Activated CD8-positive, alpha-beta T cell treated with anti-CD3 and anti-CD28 coated beads for 36 hours (primary cell): ENCODE data around the gene GALNTL6. TPM values are rescaled to one million over a fixed set of nuclear protein-coding genes. Genes with fewer than 3 reads are reported as not detected.

Source experiments
- ATAC-seq: fragments of 200-7000 bp; cut with Tn5 transposase; one replicate; pipeline ENCODE4 v1.10.0; 2021; ENCODE audit warnings: mild to moderate bottlenecking, moderate library complexity
- CTCF ChIA-PET: fragments of 350-600 bp; sonication (Branson Sonifier 250); formaldehyde crosslinking; loops from one replicate; lab custom pipeline; 2021; ENCODE audit warnings: antibody characterized with exemption; lab: Charles Lee
- POLR2A ChIA-PET: fragments of 350-600 bp; sonication (Branson Sonifier 250); formaldehyde crosslinking; loops from one replicate; lab custom pipeline; 2021; ENCODE audit warnings: antibody characterized with exemption; lab: Charles Lee
- DNase-seq: peaks from one replicate; pipeline ENCODE4 v3.0.0-alpha.2; 2020
- H3K27ac Mint-ChIP-seq: one replicate; pipeline ENCODE4 v1.8.0; 2021; ENCODE audit warnings: mild to moderate bottlenecking, mixed read lengths
- H3K27me3 Mint-ChIP-seq: one replicate; pipeline ENCODE4 v1.8.0; 2021; ENCODE audit warnings: mixed read lengths
- H3K36me3 Mint-ChIP-seq: one replicate; pipeline ENCODE4 v1.8.0; 2021; ENCODE audit warnings: low read depth, mixed read lengths
- H3K4me1 Mint-ChIP-seq: one replicate; pipeline ENCODE4 v1.8.0; 2021; ENCODE audit warnings: low read depth, mixed read lengths
- H3K4me3 Mint-ChIP-seq: one replicate; pipeline ENCODE4 v1.8.0; 2021; ENCODE audit warnings: mild to moderate bottlenecking, moderate library complexity, mixed read lengths
- H3K9me3 Mint-ChIP-seq: one replicate; pipeline ENCODE4 v1.8.0; 2021; ENCODE audit warnings: mixed read lengths
- intact Hi-C: fragments of 100-400 bp; cut with micrococcal nuclease; formaldehyde crosslinking; loops from one replicate; pipeline ENCODE4 v1.10.0; 2022
- total RNA-seq, 2 experiments: library from RNA; stranded (reverse); gene quantifications; one replicate each; pipeline ENCODE4 v1.2.3, GENCODE V29; 2021
- TF ChIP-seq, protein P1 (sequence below): fragments of 200-600 bp; IDR thresholded peaks from one replicate; pipeline ENCODE4 v1.8.0; 2022; ENCODE audit warnings: antibody characterized with exemption, mild to moderate bottlenecking

The GALNTL6 gene
- total RNA-seq, 2 experiments from 2014 or later = not detected

DNA sequence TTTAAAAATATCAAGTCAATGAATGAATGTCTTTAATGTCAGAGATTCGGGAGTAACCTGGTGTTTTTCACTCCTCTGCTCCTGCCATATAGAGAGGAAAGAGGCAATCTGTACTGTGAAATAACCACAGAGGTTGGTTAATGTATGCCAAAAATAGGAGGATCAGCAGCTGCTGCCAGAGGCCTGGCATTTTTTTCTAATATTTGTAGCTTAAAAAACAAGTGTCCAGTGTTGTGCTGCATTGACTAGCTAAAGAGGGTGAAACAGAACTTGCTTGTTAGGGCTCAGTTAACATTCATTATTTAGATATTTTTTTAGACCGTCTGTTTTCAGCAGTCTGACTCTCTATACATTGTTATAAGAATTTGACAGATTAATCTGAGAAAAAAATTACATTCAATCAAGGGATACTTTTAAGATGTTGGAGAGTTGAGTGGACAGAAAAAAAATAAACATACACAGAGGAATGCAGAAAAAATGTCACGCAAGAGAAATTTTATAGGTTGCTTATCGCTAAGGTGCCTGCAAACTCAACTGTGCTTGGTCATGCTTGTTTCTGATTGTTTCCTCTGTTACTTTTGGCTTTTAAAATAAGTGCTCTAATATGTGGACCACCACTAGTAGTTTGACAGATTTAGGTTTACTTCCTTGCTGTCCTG lies 963.1 kb downstream of the GALNTL6 start:
- Mint-ChIP-seq H3K9me3 (no peaks in the 10 kb centered on the region), H3K27ac (no peak overlapping the region), H3K27me3 (no peaks in the 10 kb centered on the region), H3K36me3 (no peaks in the 10 kb centered on the region), H3K4me1 (no peaks in the 10 kb centered on the region), H3K4me3 (no peak overlapping the region)
- TF ChIP-seq, protein P1, sequence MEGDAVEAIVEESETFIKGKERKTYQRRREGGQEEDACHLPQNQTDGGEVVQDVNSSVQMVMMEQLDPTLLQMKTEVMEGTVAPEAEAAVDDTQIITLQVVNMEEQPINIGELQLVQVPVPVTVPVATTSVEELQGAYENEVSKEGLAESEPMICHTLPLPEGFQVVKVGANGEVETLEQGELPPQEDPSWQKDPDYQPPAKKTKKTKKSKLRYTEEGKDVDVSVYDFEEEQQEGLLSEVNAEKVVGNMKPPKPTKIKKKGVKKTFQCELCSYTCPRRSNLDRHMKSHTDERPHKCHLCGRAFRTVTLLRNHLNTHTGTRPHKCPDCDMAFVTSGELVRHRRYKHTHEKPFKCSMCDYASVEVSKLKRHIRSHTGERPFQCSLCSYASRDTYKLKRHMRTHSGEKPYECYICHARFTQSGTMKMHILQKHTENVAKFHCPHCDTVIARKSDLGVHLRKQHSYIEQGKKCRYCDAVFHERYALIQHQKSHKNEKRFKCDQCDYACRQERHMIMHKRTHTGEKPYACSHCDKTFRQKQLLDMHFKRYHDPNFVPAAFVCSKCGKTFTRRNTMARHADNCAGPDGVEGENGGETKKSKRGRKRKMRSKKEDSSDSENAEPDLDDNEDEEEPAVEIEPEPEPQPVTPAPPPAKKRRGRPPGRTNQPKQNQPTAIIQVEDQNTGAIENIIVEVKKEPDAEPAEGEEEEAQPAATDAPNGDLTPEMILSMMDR = no peak
- ChIA-PET CTCF (no interaction called here), POLR2A (no interaction called here)
- no peak for DNase-seq
- intact Hi-C loops = no loop called here
- no peak for ATAC-seq

GRCh38 chr4:172777729-172778431 lies 964.7 kb downstream of the GALNTL6 start:
- ChIA-PET CTCF (no interaction called here), POLR2A (no interaction called here)
- Mint-ChIP-seq H3K4me3 (no peak overlapping the region), H3K27ac (no peak overlapping the region), H3K9me3 (no peaks in the 10 kb centered on the region), H3K27me3 (no peaks in the 10 kb centered on the region), H3K36me3 (no peaks in the 10 kb centered on the region), H3K4me1 (no peaks in the 10 kb centered on the region)
- intact Hi-C loops = no loop called here
- ATAC-seq (no peak), DNase-seq (no peak)
- TF ChIP-seq, protein P1 = no peak

DNA sequence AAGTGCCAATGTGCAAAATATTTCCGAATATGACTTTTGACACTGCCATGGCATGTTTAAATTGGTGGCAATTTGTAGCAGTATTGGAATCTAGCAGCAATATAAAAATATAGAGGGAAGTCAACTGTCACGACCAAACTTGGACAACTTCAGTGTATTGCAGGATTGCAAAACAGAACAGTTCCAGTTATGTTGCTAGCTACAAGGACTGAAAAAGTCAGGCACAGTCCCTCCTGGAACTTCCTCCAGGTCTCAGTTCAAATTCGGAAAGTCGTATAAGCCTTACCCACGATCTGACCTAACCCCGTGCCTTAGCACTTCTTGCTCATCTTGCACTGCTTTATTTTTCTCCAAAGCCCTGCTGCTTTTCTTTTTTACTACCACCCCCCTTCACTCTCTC lies 965.4 kb downstream of the GALNTL6 start:
- intact Hi-C loops = no loop called here
- DNase-seq = no peak
- no peak overlapping the region for H3K27ac Mint-ChIP-seq
- TF ChIP-seq, protein P1 = no peak
- no peaks in the 10 kb centered on the region for H3K36me3 Mint-ChIP-seq
- ATAC-seq = no peak
- no peaks in the 10 kb centered on the region for H3K27me3 Mint-ChIP-seq
- H3K9me3 Mint-ChIP-seq = no peaks in the 10 kb centered on the region
- H3K4me3 Mint-ChIP-seq = no peak overlapping the region
- POLR2A ChIA-PET = no interaction called here
- CTCF ChIA-PET = no interaction called here
- H3K4me1 Mint-ChIP-seq = no peaks in the 10 kb centered on the region

DNA sequence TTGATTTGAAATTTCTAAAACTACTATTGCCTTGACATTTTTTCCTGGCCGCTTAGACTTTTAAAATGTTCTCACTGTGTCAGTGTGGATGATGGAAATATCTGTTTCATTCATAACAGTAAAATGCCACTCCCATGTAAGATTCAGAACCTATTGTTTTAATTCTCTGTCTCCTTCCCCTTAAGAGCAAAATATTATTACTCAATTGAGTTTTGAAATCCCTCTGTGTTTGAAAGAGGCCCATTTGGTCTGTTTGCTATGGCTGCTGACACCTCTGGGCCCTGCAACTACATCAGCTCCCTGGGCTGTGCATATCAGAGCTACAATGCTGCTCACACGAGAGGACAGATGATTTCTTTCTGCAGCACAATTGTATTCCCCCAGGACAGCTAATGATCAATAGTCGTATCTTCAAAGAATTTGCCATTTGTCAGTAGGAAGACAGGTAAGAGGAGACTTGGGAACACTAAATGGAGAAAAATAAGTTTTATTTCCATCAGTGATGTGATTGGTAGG lies 967.4 kb downstream of the GALNTL6 start:
- no peaks in the 10 kb centered on the region for H3K27me3 Mint-ChIP-seq
- CTCF ChIA-PET = no interaction called here
- ATAC-seq (no peak), DNase-seq (no peak)
- no peaks in the 10 kb centered on the region for H3K9me3 Mint-ChIP-seq
- no peak overlapping the region for H3K4me3 Mint-ChIP-seq
- TF ChIP-seq, protein P1 = no peak
- no peaks in the 10 kb centered on the region for H3K36me3 Mint-ChIP-seq
- intact Hi-C loops = no loop called here
- H3K4me1 Mint-ChIP-seq = no peaks in the 10 kb centered on the region
- H3K27ac Mint-ChIP-seq = no peak overlapping the region
- POLR2A ChIA-PET = no interaction called here

DNA sequence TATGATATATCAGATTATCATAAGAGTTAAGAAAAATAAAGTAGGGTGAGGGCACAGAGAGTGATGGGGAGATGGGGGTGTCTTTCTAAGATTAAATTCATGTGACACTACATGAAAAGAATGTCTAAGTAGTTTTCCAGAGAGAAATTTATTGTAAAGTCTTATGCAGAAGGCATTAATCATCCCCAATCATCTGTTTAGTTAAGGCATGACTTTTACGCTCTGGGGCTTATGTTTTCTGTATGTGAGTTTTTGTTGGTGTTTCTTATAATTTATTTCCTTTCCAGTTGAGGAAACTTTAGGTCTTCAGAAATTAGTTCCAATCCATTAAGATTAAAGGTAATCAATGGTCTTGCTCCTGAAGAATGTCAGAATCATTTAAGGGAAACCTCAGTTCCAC lies 972.4 kb downstream of the GALNTL6 start:
- Mint-ChIP-seq H3K4me1 (no peaks in the 10 kb centered on the region), H3K4me3 (no peak overlapping the region), H3K36me3 (no peaks in the 10 kb centered on the region), H3K9me3 (no peaks in the 10 kb centered on the region), H3K27ac (no peak overlapping the region), H3K27me3 (no peaks in the 10 kb centered on the region)
- POLR2A ChIA-PET = no interaction called here
- ATAC-seq (no peak), DNase-seq (no peak)
- TF ChIP-seq, protein P1 = no peak
- CTCF ChIA-PET = no interaction called here
- intact Hi-C loops = no loop called here
